Gastrocnemius medialis (tissue), 4 donors: ENCODE data around the gene OSGEPL1.

Experiments used
- CTCF ChIP-seq, 5 experiments: fragments of 450-650 bp in 3 of 5; fragments of 200-600 bp in 2 of 5; sonication (generic) in 2 of 5; IDR thresholded peaks in 4 of 5; conservative IDR thresholded peaks in 1 of 5; 1 replicate in 4 of 5; 2 replicates in 1 of 5; pipeline ENCODE4 v1.5.1; 2016 to 2019; ENCODE audit warnings: antibody characterized with exemption in 5 of 5, mild to moderate bottlenecking in 3 of 5, moderate library complexity in 3 of 5
- POLR2A ChIP-seq, 2 donors: fragments of 450-650 bp; IDR thresholded peaks; one replicate each; pipeline ENCODE4 v1.6.1; 2017; ENCODE audit warnings: antibody characterized with exemption in 2 of 2, mild to moderate bottlenecking in 2 of 2, moderate library complexity in 2 of 2

GRCh38 chr2:189798312-189799029 lies 35.9 kb upstream of the OSGEPL1 start:
- TF ChIP-seq CTCF (IDR thresholded peaks at IDR 0.05 in 4 of 5, conservative IDR thresholded peaks at IDR 0.05 in 1 of 5) (peak in 4 of 5 experiments; percentile 28 to 46 (median 36)), POLR2A (IDR thresholded peaks at IDR 0.05) (no peak)
